NCI-H146 (cell line): ENCODE results near the gene PDE2A.
A peak's percentile ranks its signal among the peaks of the same experiment; 100 is the strongest.

Experiments
- DNase-seq: peaks from one replicate; lab custom pipeline; 2025; lab: John Stamatoyannopoulos, UW

The PDE2A gene

GRCh38 chr11:72613977-72614376, 60.2 kb downstream of the PDE2A start:
- no peak for DNase-seq

- no peak for DNase-seq
Measured at GRCh38 chr11:72613450-72613849, 60.8 kb downstream of the PDE2A start.

DNA sequence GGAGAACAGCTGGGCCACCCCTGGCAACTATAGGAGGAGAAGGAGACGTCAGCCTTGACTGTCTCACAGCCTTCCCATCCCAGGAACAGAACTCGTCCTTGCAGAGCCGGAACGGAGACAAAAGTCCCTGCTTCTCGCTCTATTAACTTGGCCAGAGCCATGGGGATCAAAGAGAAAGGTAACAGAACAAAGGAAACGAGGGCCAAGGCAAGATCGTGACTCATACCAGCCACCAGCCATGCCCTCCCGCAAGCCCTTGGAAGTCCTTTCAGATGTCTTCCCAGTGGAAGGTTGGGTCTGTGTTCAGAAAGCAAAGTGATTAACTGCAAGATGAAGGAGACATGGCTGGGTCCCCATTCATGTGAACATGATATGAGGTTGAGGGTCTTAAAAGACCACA, 64.7 kb downstream of the PDE2A start:
- no peak for DNase-seq

DNA sequence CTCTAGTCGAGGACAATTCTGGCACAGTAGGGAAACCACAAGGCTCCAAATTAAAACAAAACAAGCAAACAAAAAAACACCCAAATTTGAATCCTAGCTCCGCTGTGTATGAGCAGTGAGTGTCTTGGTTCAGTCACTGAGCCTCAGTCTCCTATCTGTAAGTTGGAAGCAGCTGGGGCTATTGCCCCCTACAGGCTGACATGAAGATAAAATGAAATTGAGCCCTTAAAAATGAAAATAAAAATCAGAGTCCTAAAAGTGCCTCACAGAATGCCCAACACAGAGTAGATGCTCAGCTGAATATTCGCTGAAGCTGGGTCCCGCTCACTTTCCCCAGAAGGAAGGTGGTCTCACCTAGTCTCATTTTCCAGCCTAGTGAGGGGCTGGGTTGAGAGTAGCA, 65.2 kb downstream of the PDE2A start:
- no peak for DNase-seq

GRCh38 chr11:72607496-72607895, 66.7 kb downstream of the PDE2A start:
- no peak for DNase-seq

GRCh38 chr11:72606748-72607468, 67.3 kb downstream of the PDE2A start:
- no peak for DNase-seq

- DNase-seq = no peak
Measured at GRCh38 chr11:72605973-72606747, 68.1 kb downstream of the PDE2A start.

DNA sequence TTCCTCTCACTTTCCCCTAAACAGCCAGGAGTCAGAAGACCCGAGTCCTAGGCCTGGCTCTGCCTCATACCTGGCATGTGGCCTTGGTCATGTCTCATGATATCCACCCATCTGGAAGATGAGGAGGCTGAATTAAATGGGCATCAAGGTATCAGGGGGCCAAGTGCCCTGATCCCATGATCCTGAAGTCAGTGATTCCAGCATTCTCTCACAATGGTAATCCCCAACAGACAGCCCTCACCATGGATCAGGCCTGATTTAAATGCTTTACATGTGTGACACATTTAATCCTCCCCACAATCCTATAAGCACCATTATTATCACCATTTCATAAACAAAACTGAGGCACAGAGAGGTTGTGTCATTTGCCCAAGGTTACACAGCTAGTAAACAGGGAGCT, 70.0 kb downstream of the PDE2A start:
- DNase-seq = no peak

DNA sequence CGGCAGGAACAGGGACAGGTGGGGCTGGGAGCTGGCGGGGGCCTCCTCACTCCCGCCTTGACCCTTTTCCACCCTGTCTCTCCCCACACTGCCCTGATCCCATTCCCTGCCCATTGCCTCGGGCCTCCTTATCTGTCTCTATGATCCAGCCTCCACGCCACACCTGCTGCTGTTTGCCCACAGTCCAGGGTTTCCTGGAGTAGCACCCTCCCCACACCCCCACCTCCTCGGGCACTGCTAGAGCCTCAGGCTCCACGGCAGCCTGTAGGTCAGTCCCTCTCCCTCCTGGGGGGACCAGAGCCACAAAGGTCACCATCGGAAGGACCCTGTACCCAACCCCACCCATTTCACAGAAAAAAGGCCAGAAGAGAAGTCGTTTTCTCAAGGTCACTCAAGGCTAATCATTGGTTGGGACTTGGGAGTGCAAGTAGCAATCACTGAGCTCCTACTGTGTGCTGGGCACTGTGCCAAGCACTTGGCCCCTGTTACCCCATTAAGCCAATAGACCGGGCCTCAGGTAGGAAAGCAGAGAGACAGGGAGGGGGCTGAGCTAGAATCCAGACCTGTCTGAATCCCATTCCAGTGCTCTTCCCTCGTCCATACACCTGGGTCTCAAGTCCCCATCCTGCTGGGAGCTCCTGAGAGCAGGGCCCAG, 71.8 kb downstream of the PDE2A start:
- DNase-seq = peak; percentile 79

DNA sequence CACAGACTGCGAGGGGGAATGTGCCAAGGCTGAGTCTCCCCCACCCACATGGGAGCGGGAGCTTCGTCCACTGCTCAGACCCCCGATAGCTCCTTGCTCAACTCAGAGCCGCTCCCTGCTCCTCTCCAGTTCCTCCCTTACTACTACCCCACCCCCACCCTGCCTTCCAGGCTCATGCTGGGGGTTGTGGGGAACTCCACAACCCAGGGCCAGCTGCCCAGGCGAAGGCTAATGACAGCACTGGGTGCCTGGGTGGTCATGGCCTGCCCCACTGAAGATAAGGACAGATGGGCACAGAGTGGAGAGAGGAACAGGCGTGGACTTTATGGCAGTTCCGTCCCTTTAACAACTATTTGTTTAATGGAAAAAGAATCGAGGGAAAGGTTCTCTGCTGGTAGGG, 73.7 kb downstream of the PDE2A start:
- no peak for DNase-seq

DNA sequence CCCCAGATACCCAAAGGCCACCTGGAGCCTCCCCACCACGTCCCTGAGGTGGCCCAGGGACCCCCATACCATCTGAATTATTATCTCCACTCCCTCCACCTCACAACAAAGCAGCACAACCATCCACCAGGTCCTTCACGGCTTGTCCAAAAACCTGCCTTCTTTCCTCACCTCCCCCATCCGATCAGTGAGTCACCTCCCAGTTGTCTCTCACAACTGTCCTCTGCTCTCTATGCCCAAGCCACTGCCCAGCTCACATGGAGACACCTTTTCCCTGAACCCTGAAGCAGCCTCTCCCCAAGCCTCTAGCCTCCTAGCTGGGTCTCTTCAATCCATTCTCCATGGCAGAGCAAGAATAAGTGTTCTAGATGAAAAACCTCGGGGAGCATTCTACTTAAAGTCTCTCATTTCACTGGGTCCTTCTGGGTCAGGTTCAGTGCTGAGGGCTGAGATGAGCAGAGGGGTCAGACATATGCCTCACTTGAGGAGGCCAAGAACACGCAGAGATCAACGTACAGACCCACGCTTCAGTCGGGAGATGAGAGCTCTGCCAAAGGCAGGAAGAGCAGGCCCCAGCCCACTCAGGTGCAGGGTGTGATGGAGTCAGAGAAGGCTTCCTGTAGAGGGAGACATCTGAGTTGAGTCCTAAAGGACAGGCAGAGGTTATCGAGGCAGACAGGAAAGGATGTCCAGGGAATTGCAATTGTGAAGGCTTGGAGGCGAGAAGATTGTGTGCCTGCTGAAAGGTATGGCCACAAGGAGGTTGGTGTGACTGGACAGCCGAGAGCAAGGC, 74.7 kb downstream of the PDE2A start:
- no peak for DNase-seq

GRCh38 chr11:72598906-72599305, 75.3 kb downstream of the PDE2A start:
- DNase-seq = peak; percentile 30

DNA sequence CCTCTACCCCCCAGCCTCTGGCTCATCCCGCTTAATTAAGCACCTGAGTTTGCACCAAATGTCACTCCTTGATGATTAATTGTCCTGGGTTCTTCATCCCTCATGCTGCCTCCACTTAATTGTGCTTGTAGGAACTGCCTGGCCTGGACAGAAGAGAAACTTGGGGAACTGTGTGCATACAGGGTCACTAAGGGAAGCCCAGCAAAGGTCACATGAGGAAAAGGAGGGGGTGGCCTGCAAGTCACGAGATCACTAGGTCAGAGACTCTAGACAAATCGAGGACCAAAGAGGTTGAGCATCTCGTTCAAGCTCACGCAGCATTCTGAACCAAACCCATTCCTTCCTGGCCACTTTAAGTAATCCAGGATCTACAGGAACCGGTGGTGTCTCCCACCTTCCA, 75.8 kb downstream of the PDE2A start:
- no peak for DNase-seq

DNA sequence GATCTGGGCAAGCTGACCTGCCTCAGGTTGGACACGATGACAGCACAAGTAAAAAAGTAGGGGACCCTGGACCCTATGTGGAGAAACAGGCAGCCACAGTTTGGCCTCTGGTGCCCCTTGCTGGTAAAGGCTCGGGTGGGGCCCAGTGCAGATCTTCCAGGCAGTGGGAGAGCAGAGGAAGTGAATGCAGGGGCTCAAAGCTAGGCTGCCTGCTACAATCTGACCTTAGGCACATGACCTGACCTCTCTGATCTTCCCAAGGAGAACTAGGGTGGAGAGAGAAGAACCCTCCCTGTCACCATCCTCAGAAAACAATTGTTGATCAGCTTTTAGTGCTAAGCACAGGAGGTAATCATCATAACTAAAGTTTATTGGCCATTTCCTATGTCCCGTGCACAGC, 76.5 kb downstream of the PDE2A start:
- DNase-seq = no peak

DNA sequence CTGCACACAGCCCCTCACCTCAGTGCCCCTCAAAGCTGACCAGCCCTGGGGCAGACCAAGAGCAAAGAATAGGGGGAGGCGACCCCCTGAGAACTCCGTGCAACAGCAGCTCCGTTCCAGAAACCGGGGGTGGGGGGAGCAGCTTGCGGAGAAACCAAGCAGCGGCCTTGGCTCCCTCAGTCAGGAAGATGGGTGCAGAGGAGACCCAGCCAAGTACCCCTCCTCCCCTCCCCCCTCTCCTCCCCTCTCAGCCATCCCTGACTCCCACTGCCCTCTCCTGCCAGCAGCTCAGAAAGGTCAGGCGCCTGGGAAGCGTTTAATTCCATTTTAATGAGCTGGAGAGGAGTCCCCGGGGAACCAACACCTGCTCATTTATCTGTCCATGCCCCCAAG, 78.9 kb downstream of the PDE2A start:
- DNase-seq = no peak

GRCh38 chr11:72594493-72595291, 79.5 kb downstream of the PDE2A start:
- DNase-seq = no peak

GRCh38 chr11:72592698-72593495, 81.3 kb downstream of the PDE2A start:
- DNase-seq = no peak

DNA sequence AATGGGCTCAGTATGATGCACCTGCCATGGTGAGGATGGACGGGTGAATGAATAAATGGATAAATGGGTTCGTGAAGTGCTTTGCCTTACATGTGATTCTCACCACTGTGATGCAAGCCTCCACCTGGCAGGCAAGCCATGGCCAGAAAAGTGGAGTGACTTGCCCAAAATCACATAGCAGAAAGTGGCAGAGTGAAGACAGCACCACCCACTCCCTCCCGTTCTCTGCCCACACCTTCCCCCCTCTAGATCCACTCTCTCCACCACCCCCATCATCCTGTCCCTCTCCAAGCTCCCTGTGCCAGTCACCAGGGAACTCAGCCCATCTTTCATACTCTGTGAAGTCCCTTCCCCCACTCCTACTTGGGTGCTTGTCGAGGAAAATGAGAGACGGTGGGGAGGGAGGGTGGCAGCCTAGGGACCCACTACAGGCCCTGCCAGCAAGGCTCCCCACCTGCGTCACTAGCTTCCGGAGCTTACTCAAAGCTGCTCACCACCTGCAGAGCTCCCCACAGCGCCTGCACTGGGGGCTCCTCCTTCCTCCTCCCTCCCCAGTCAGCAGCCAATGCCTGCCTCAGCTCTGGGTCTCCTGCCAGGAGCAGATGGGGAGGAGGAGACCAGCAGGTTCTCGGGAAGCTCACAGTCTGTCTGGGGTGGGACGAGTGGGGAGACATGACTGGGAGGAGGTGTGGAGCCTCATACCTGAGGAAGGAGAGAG, 82.3 kb downstream of the PDE2A start:
- DNase-seq = peak; percentile 78

DNA sequence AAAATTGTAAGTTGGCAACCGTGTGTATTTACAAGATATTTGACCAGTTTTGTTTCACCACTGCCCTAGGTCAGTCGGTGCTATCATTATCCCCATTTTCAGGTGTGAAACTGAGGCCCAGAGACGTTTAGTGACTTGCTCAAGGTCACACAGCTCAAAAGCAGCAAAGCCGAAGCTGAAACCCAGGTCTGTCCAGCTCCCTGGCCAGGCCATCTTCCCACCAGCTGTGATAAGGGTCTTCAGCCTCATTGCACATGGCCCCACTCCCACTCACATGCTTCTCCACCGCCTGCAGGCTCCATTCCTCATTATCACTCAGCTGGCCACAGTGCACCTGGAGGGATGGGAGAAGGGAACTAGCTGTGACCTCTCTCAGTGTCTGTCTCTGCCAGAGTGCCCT, 83.2 kb downstream of the PDE2A start:
- no peak for DNase-seq
